Suprapubic skin (tissue), 4 donors: ENCODE results near the gene SLC9A5. TPM values are rescaled to one million over a fixed set of nuclear protein-coding genes. Genes with fewer than 3 reads are reported as not detected.

Experiments
- DNase-seq, 2 donors: peaks; one replicate each; pipeline ENCODE4 v3.0.0-alpha.2; 2019; ENCODE audit warnings: low spot score in 2 of 2
- H3K27ac ChIP-seq: fragments of 200-600 bp; sonication (generic); one replicate; pipeline ENCODE4 v1.5.1; 2019
- H3K27me3 ChIP-seq: fragments of 200-600 bp; sonication (generic); one replicate; pipeline ENCODE4 v1.5.1; 2019
- H3K36me3 ChIP-seq: fragments of 200-600 bp; sonication (generic); one replicate; pipeline ENCODE4 v1.5.1; 2019
- H3K4me1 ChIP-seq: fragments of 200-600 bp; sonication (generic); one replicate; pipeline ENCODE4 v1.5.1; 2019
- H3K4me3 ChIP-seq: fragments of 200-600 bp; sonication (generic); one replicate; pipeline ENCODE4 v1.5.1; 2019; ENCODE audit warnings: mild to moderate bottlenecking
- H3K9me3 ChIP-seq: fragments of 200-600 bp; sonication (generic); one replicate; pipeline ENCODE4 v1.5.1; 2019
- EP300 ChIP-seq: sonication (generic); formaldehyde crosslinking; IDR thresholded peaks from one replicate; pipeline ENCODE4 v1.6.1; 2017; ENCODE audit warnings: antibody characterized with exemption
- POLR2A ChIP-seq, 2 donors: fragments of 450-650 bp; IDR thresholded peaks; one replicate each; pipeline ENCODE4 v1.6.1; 2017; ENCODE audit warnings: antibody characterized with exemption in 2 of 2, mild to moderate bottlenecking in 2 of 2, moderate library complexity in 2 of 2
- POLR2AphosphoS5 ChIP-seq, 3 donors: sonication (generic); formaldehyde crosslinking; IDR thresholded peaks; one replicate each; pipeline ENCODE4 v1.6.1; 2017; ENCODE audit warnings: antibody characterized with exemption in 3 of 3
- WGBS: methylation state at CpG from one replicate; pipeline ENCODE4 v1.1.5; 2018; 5-methylcytosine and 5-hydroxymethylcytosine counted together
- total RNA-seq, 4 donors: library from RNA; depleted of rRNA; stranded (reverse); fragments of >200 nt; gene quantifications; one replicate each; pipeline ENCODE4 v1.1.0, GENCODE V29; 2016
- TF ChIP-seq, protein P1 (sequence below), 2 donors: fragments of 200-600 bp in 1 of 2; fragments of 450-650 bp in 1 of 2; sonication (generic) in 1 of 2; IDR thresholded peaks; one replicate each; pipeline ENCODE4 v1.5.1; 2016 to 2019; ENCODE audit warnings: antibody characterized with exemption in 2 of 2, mild to moderate bottlenecking in 1 of 2, moderate library complexity in 1 of 2

The SLC9A5 gene
- total RNA-seq, 4 donors from 2014 or later, result 0.26 to 0.64 (median 0.43) TPM

DNA sequence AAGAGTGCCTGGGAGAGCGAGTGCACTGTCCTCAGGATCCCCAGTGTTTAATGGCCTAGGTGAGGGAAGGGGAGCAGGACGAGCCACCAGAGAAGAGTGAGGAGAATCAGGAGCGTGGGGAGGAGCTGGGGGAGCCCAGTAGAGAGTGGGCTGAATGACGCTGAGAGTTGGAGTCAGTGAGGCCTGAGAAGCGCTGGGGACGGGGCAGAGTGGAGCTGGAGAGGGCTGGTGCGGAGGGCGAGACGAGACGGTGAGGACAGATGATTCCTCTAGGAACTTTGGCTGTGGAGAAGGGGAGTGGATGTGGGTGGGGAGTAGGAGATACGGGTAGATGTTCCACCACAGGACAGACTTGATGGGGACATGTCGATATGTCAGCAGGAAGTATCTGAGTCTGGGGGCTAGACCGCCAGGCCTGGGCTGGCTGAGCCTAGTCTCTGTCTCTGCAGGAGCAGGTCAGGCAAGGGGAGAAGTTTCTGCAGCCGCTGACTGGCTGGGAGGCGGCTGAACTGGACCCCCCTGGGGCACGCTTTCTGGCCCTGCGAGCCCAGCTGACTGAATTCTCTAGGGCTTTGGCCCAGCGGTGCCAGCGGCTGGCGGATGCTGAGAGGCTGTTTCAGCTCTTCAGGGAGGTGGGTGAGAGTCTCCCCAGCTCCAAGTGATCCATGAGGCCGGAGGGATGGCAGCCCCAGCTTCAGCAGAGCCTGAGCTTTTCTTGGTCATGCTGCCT lies 35.2 kb downstream of the SLC9A5 start:
- H3K36me3 ChIP-seq, result peaks cover 23% of the 10 kb centered on the region
- no peak for DNase-seq
- no peaks in the 10 kb centered on the region for H3K9me3 ChIP-seq
- H3K4me3 ChIP-seq, result no peak overlapping the region
- peaks cover 13% of the 10 kb centered on the region for H3K4me1 ChIP-seq
- no peaks in the 10 kb centered on the region for H3K27me3 ChIP-seq
- no peak overlapping the region for H3K27ac ChIP-seq
- TF ChIP-seq, protein P1, sequence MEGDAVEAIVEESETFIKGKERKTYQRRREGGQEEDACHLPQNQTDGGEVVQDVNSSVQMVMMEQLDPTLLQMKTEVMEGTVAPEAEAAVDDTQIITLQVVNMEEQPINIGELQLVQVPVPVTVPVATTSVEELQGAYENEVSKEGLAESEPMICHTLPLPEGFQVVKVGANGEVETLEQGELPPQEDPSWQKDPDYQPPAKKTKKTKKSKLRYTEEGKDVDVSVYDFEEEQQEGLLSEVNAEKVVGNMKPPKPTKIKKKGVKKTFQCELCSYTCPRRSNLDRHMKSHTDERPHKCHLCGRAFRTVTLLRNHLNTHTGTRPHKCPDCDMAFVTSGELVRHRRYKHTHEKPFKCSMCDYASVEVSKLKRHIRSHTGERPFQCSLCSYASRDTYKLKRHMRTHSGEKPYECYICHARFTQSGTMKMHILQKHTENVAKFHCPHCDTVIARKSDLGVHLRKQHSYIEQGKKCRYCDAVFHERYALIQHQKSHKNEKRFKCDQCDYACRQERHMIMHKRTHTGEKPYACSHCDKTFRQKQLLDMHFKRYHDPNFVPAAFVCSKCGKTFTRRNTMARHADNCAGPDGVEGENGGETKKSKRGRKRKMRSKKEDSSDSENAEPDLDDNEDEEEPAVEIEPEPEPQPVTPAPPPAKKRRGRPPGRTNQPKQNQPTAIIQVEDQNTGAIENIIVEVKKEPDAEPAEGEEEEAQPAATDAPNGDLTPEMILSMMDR (IDR thresholded peaks at IDR 0.05), result no peak
- no peak for TF ChIP-seq POLR2AphosphoS5 (IDR thresholded peaks at IDR 0.05)
- TF ChIP-seq POLR2A (IDR thresholded peaks at IDR 0.05), result no peak
- TF ChIP-seq EP300, result no peak
- 91% methylated on average over 13 of the region's 21 CpGs for WGBS

DNA sequence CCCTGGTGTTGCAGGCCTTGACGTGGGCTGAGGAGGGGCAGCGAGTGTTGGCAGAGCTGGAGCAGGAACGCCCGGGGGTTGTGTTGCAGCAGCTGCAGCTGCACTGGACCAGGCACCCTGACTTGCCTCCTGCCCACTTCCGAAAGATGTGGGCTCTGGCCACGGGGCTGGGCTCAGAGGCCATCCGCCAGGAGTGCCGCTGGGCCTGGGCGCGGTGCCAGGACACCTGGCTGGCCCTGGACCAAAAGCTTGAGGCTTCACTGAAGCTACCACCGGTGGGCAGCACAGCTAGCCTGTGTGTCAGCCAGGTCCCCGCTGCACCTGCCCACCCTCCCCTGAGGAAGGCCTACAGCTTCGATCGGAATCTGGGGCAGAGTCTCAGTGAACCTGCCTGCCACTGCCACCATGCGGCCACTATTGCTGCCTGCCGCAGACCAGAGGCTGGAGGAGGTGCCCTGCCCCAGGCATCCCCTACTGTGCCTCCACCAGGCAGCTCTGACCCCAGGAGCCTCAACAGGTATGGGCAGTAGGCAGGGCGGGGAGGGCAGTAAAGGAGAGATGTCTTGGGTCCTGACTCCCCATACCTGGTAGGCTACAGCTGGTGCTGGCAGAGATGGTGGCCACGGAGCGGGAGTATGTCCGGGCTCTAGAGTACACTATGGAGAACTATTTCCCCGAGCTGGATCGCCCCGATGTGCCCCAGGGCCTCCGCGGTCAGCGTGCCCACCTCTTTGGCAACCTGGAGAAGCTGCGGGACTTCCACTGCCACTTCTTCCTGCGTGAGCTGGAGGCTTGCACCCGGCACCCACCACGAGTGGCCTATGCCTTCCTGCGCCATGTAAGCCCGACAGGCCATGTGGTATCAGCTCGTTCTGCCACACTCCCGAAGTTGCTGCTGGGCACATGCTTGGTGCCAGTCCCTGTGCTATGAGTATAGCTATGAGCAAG lies 36.2 kb downstream of the SLC9A5 start:
- peaks cover 23% of the 10 kb centered on the region for H3K36me3 ChIP-seq
- H3K27ac ChIP-seq, result no peak overlapping the region
- TF ChIP-seq POLR2A (IDR thresholded peaks at IDR 0.05), result no peak
- TF ChIP-seq EP300, result no peak
- TF ChIP-seq POLR2AphosphoS5 (IDR thresholded peaks at IDR 0.05), result no peak
- TF ChIP-seq, protein P1 (IDR thresholded peaks at IDR 0.05), result no peak
- no peaks in the 10 kb centered on the region for H3K27me3 ChIP-seq
- no peak overlapping the region for H3K4me3 ChIP-seq
- H3K4me1 ChIP-seq, result peaks cover 6% of the 10 kb centered on the region
- no peaks in the 10 kb centered on the region for H3K9me3 ChIP-seq
- WGBS, result 96% methylated on average over 5 of the region's 34 CpGs
- no peak for DNase-seq

DNA sequence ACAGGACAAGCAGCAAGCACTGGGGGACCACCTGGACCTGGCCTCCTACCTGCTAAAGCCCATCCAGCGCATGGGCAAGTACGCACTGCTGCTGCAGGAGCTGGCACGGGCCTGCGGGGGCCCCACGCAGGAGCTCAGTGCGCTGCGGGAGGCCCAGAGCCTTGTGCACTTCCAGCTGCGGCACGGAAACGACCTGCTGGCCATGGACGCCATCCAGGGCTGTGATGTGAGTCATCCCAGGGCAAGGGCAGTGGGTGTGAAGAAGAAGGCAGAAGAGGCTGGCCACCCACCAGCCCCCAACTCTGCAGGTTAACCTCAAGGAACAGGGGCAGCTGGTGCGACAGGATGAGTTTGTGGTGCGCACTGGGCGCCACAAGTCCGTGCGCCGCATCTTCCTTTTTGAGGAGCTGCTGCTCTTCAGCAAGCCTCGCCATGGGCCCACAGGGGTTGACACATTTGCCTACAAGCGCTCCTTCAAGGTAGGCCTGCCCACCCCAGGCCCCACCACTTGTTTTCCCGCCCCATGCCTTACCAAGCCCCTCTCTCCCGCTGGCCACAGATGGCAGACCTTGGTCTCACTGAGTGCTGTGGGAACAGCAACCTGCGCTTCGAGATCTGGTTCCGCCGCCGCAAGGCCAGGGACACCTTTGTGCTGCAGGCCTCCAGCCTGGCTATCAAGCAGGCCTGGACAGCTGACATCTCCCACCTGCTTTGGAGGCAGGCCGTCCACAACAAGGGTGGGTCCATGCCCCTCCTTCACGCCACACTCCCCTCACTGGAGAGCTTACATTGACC lies 37.9 kb downstream of the SLC9A5 start:
- no peak overlapping the region for H3K4me3 ChIP-seq
- H3K36me3 ChIP-seq, result peaks cover 23% of the 10 kb centered on the region
- no peaks in the 10 kb centered on the region for H3K27me3 ChIP-seq
- H3K27ac ChIP-seq, result no peak overlapping the region
- H3K9me3 ChIP-seq, result no peaks in the 10 kb centered on the region
- no peaks in the 10 kb centered on the region for H3K4me1 ChIP-seq
- DNase-seq, result no peak
- TF ChIP-seq POLR2A (IDR thresholded peaks at IDR 0.05) (no peak), POLR2AphosphoS5 (IDR thresholded peaks at IDR 0.05) (no peak), EP300 (no peak)
- TF ChIP-seq, protein P1 (IDR thresholded peaks at IDR 0.05), result no peak
- WGBS, result 94% methylated on average over 25 of the region's 28 CpGs

DNA sequence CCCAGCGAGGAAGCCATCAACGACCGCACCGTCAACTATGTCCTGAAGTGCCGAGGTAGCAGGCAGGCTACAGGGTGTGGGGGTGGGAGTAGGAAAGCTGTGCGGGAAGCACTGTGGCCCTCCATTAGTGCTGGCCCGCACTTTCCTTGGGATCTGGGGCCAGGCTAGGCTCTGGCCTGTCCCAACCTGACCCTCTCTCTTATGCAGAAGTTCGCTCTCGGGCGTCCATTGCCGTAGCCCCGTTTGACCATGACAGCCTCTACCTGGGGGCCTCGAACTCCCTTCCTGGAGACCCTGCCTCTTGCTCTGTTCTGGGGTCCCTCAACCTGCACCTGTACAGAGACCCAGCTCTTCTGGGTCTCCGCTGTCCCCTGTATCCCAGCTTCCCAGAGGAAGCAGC lies 39.2 kb downstream of the SLC9A5 start:
- H3K9me3 ChIP-seq, result no peaks in the 10 kb centered on the region
- no peak overlapping the region for H3K4me3 ChIP-seq
- DNase-seq, result no peak
- no peaks in the 10 kb centered on the region for H3K4me1 ChIP-seq
- TF ChIP-seq POLR2AphosphoS5 (IDR thresholded peaks at IDR 0.05), result no peak
- TF ChIP-seq, protein P1 (IDR thresholded peaks at IDR 0.05), result no peak
- TF ChIP-seq POLR2A (IDR thresholded peaks at IDR 0.05), result no peak
- TF ChIP-seq EP300, result no peak
- H3K36me3 ChIP-seq, result peaks cover 18% of the 10 kb centered on the region
- H3K27me3 ChIP-seq, result no peaks in the 10 kb centered on the region
- 97% methylated on average over 14 of the region's 14 CpGs for WGBS
- no peak overlapping the region for H3K27ac ChIP-seq
